GM12878 (cell line): ENCODE results near the gene SWT1. TPM values are rescaled to one million over a fixed set of nuclear protein-coding genes. Genes with fewer than 3 reads are reported as not detected.

Experiments
- ATAC-seq: fragments of 200-7000 bp; cut with Tn5 transposase; 3 replicates; pipeline ENCODE4 v1.9.1; 2020; ENCODE audit warnings: mild to moderate bottlenecking, moderate library complexity
- BruUV-seq: library from RNA; stranded (reverse); fragments of 400-500 nt; replicated peaks from 2 replicates; lab custom pipeline; 2021; lab: Mats Ljungman, UMichigan
- CTCF ChIA-PET: fragments of 300-600 bp; sonication (Branson Sonifier 250); formaldehyde crosslinking; extraction: SDS; loops from one replicate; lab custom pipeline; 2021; ENCODE audit warnings: inconsistent platforms; lab: Yijun Ruan, JAX
- POLR2A ChIA-PET: fragments of 350-600 bp; formaldehyde crosslinking; extraction: SDS; loops from one replicate; lab custom pipeline; 2021; ENCODE audit warnings: inconsistent platforms; lab: Charles Lee
- RAD21 ChIA-PET: fragments of 300-600 bp; sonication (Branson Sonifier 250); formaldehyde crosslinking; loops from one replicate; lab custom pipeline; 2023; ENCODE audit warnings: antibody characterized with exemption; ENCODE audit not compliant: unreplicated experiment; lab: Charles Lee
- SMC1A ChIA-PET: fragments of 300-600 bp; sonication (Branson Sonifier 250); formaldehyde crosslinking; loops from one replicate; lab custom pipeline; 2023; ENCODE audit not compliant: unreplicated experiment, uncharacterized antibody; lab: Charles Lee
- DNase-seq: peaks from one replicate; pipeline ENCODE4 v3.0.0-alpha.2; 2011; ENCODE audit warnings: low read depth, low spot score
- FAIRE-seq: peaks from 3 replicates; lab custom pipeline; 2011; peaks lifted over from hg19 to GRCh38; lab: Jason Lieb, UNC
- H2AFZ ChIP-seq: 2 replicates; pipeline ENCODE4 v1.6.0; 2011; ENCODE audit warnings: low read depth, low read length, control low read depth; ENCODE audit not compliant: control insufficient read depth
- H3K27ac ChIP-seq: 2 replicates; pipeline ENCODE4 v1.5.1; 2011; ENCODE audit warnings: control low read depth; ENCODE audit not compliant: control insufficient read depth, insufficient read depth
- H3K27me3 ChIP-seq, 2 experiments: replicated peaks in 1 of 2; 2 replicates each; pipeline versions ENCODE4 v1.6.0 to v1.6.1; 2011; ENCODE audit warnings: low read length in 1 of 2; ENCODE audit not compliant: control insufficient read depth in 2 of 2, insufficient read depth in 2 of 2
- H3K36me3 ChIP-seq, 2 experiments: 2 replicates each; pipeline ENCODE4 v1.5.1; 2011; ENCODE audit warnings: low read length in 1 of 2; ENCODE audit not compliant: control insufficient read depth in 2 of 2, insufficient read depth in 2 of 2
- H3K4me1 ChIP-seq: 2 replicates; pipeline ENCODE4 v1.6.1; 2011; ENCODE audit warnings: mild to moderate bottlenecking, low read length, moderate library complexity, mixed read lengths; ENCODE audit not compliant: control insufficient read depth, insufficient read depth
- H3K4me2 ChIP-seq: 2 replicates; pipeline ENCODE4 v1.6.0; 2011; ENCODE audit warnings: control low read depth; ENCODE audit not compliant: control insufficient read depth, insufficient read depth
- H3K4me3 ChIP-seq: fragments of 200-600 bp; sonication (generic); 2 replicates; pipeline ENCODE4 v1.5.1; 2016
- H3K79me2 ChIP-seq: 2 replicates; pipeline ENCODE4 v1.6.0; 2011; ENCODE audit warnings: low read length; ENCODE audit not compliant: control insufficient read depth, insufficient read depth
- H3K9ac ChIP-seq: 2 replicates; pipeline ENCODE4 v1.8.0; 2011; ENCODE audit warnings: low read length, control low read depth, mixed read lengths; ENCODE audit not compliant: control insufficient read depth, insufficient read depth
- H3K9me3 ChIP-seq: replicated peaks from 3 replicates; pipeline ENCODE4 v1.5.1; 2011; ENCODE audit warnings: mild to moderate bottlenecking, low read length; ENCODE audit not compliant: control insufficient read depth, insufficient read depth
- H4K20me1 ChIP-seq: 2 replicates; pipeline ENCODE4 v1.6.0; 2011; ENCODE audit not compliant: control insufficient read depth, insufficient read depth
- EGR1 ChIP-seq, 2 experiments: IDR thresholded peaks; 1 replicate in 1 of 2; 2 replicates in 1 of 2; pipeline ENCODE4 v1.6.1; 2011 to 2012; ENCODE audit warnings: low read depth in 2 of 2, low read length in 2 of 2, borderline replicate concordance in 1 of 2, mild to moderate bottlenecking in 1 of 2, moderate library complexity in 1 of 2
- ETV6 ChIP-seq, 2 experiments: fragments of 450-650 bp in 1 of 2; IDR thresholded peaks in 1 of 2; conservative IDR thresholded peaks in 1 of 2; 2 replicates each; pipeline ENCODE4 v1.6.1; 2014; ENCODE audit warnings: antibody characterized with exemption in 1 of 2, borderline replicate concordance in 1 of 2, low read depth in 1 of 2, mild to moderate bottlenecking in 1 of 2, moderate library complexity in 1 of 2
- GABPA ChIP-seq: IDR thresholded peaks from 2 replicates; pipeline ENCODE4 v1.6.1; 2014; ENCODE audit warnings: antibody characterized with exemption, low read depth, mild to moderate bottlenecking, inconsistent platforms
- HDAC6 ChIP-seq: fragments of 200-600 bp; sonication (generic); IDR thresholded peaks from one replicate; pipeline ENCODE4 v1.8.0; 2017; ENCODE audit warnings: antibody characterized with exemption; ENCODE audit not compliant: unreplicated experiment
- MLLT1 ChIP-seq: fragments of 450-650 bp; IDR thresholded peaks from 2 replicates; pipeline ENCODE4 v1.6.1; 2016; ENCODE audit warnings: mild to moderate bottlenecking
- MYB ChIP-seq: fragments of 150-350 bp; IDR thresholded peaks from 2 replicates; pipeline ENCODE4 v1.6.1; 2014; ENCODE audit warnings: mild to moderate bottlenecking, low read depth, low read length, borderline replicate concordance
- MYC ChIP-seq: IDR thresholded peaks from 2 replicates; pipeline ENCODE4 v1.6.1; 2011; ENCODE audit warnings: mild to moderate bottlenecking, low read length, moderate library complexity, inconsistent platforms; ENCODE audit not compliant: insufficient read depth, insufficient replicate concordance, insufficient read length, severe bottlenecking
- NBN ChIP-seq: fragments of 450-650 bp; IDR thresholded peaks from 2 replicates; pipeline ENCODE4 v1.6.1; 2016
- NFYB ChIP-seq: IDR thresholded peaks from 2 replicates; pipeline ENCODE4 v1.6.1; 2011; ENCODE audit warnings: low read depth, mild to moderate bottlenecking, low read length, improper control_type of control experiment, moderate library complexity; ENCODE audit not compliant: insufficient read depth
- POLR2A ChIP-seq: IDR thresholded peaks from 2 replicates; pipeline ENCODE4 v1.6.1; 2011; ENCODE audit warnings: low read depth, mild to moderate bottlenecking, low read length
- ZBTB40 ChIP-seq: fragments of 450-650 bp; IDR thresholded peaks from 2 replicates; pipeline ENCODE4 v1.6.1; 2016; ENCODE audit warnings: mild to moderate bottlenecking, moderate library complexity, borderline replicate concordance
- WGBS: methylation state at CpG from one replicate; pipeline ENCODE4 v1.1.6; 2016; ENCODE audit warnings: low lambda C conversion rate; ENCODE audit not compliant: insufficient replicate concordance, insufficient coverage; ENCODE audit errors: missing lambda C conversion rate; 5-methylcytosine and 5-hydroxymethylcytosine counted together
- in situ Hi-C: fragments of 300-500 bp; cut with MboI; formaldehyde crosslinking; loops from 9 replicates; pipeline ENCODE4 v1.14.3; 2018; ENCODE audit warnings: mixed read lengths
- intact Hi-C: fragments of 100-400 bp; cut with micrococcal nuclease; formaldehyde crosslinking; loops from one replicate; pipeline ENCODE4 v1.14.2; 2022; ENCODE audit not compliant: unreplicated experiment
- polyA plus RNA-seq, 11 experiments: library from polyadenylated mRNA; depleted of rRNA in 4 of 11; unstranded in 6 of 11; stranded (reverse) in 5 of 11; fragments of >200 nt; fragmentation: Nextera tagmentation in 4 of 11; fragmentation: Illumina TruSeq in 1 of 11; extraction: Ambion mirVana in 4 of 11; extraction: Trizol in 1 of 11; gene quantifications; 1 replicate in 1 of 11; 2 replicates in 10 of 11; pipeline versions ENCODE4 v1.2.1 to v1.2.3, GENCODE V29; 2011 to 2016; ENCODE audit warnings: inconsistent platforms in 2 of 11, missing spikeins in 2 of 11, low read depth in 1 of 11
- total RNA-seq, 4 experiments: library from RNA; depleted of rRNA in 3 of 4; stranded (reverse); fragments of >200 nt in 3 of 4; fragmentation: Illumina TruSeq in 1 of 4; extraction: Trizol in 1 of 4; gene quantifications; 2 replicates each; pipeline versions ENCODE4 v1.2.1 to v1.2.3, GENCODE V29; 2013 to 2021

The SWT1 gene
- total and polyA plus RNA-seq, 10 of the 15 experiments (the other 5 are each of a cell fraction or from before 2014, with no cell fraction given), result 1.0 to 4.2 (median 2.6) TPM

GRCh38 chr1:185262151-185262550 is 105.2 kb downstream of the SWT1 start:
- Histone ChIP-seq H3K4me3 (no peak overlapping the region), H3K4me2 (no peak overlapping the region), H2AFZ (no peak overlapping the region), H3K36me3 (no peaks in the 10 kb centered on the region), H3K27me3 (no peaks in the 10 kb centered on the region), H3K9me3 (no peaks in the 10 kb centered on the region), H4K20me1 (no peaks in the 10 kb centered on the region), H3K9ac (no peak overlapping the region), H3K4me1 (no peaks in the 10 kb centered on the region), H3K27ac (no peak overlapping the region), H3K79me2 (no peaks in the 10 kb centered on the region)
- no TSS peak for BruUV-seq
- ATAC-seq (no peak), FAIRE-seq (no peak), DNase-seq (no peak)
- intact Hi-C loops (no loop called here), in situ Hi-C loops (no loop called here)
- 30% methylated on average over 1 of the region's 1 CpG for WGBS
- CTCF ChIA-PET, result no interaction called here
- TF ChIP-seq NFYB (no peak), ETV6 (conservative IDR thresholded peaks at IDR 0.05 in 1 of 2, IDR thresholded peaks at IDR 0.05 in 1 of 2; ENCODE audit: borderline replicate concordance in 1 of 2, low read depth in 1 of 2) (0 out of 4 replicates have a peak, but pooled peaks of 1 of the 2 experiments have one; percentile 48), GABPA (no peak), MYB (no peak)
- SMC1A ChIA-PET, result interaction anchor here (1.0 kb wide), 1 partner anchor 419 kb away, joined by 3 read pairs; no protein-coding TSS in a partner anchor
- POLR2A ChIA-PET, result interaction anchor here (0.5 kb wide), 1 partner anchor 99 kb away, joined by 5 read pairs; no protein-coding TSS in a partner anchor
- RAD21 ChIA-PET, result no interaction called here

- whole genome bisulfite sequencing, result 42% methylated on average over 3 of the region's 3 CpGs
- Histone ChIP-seq H4K20me1 (no peaks in the 10 kb centered on the region), H3K4me2 (no peak overlapping the region), H3K9me3 (no peaks in the 10 kb centered on the region), H3K79me2 (no peaks in the 10 kb centered on the region), H3K27me3 (no peaks in the 10 kb centered on the region), H3K9ac (no peak overlapping the region), H3K4me3 (no peak overlapping the region), H3K36me3 (no peaks in the 10 kb centered on the region), H2AFZ (no peak overlapping the region), H3K4me1 (no peaks in the 10 kb centered on the region), H3K27ac (no peak overlapping the region)
- BruUV-seq, result no TSS peak
- ChIA-PET SMC1A (interaction anchor here (1.0 kb wide), 1 partner anchor 418 kb away, joined by 3 read pairs; no protein-coding TSS in a partner anchor), RAD21 (interaction anchor here (0.6 kb wide), 1 partner anchor 346 kb away, joined by 3 read pairs; no protein-coding TSS in a partner anchor), CTCF (interaction anchor here (0.7 kb wide), 1 partner anchor 111 kb away, joined by 3 read pairs; no protein-coding TSS in a partner anchor), POLR2A (no interaction called here)
- DNase-seq, result no peak
- no peak for ATAC-seq
- in situ Hi-C loops, result no loop called here
- intact Hi-C loops, result no loop called here
- FAIRE-seq, result no peak
- TF ChIP-seq ZBTB40, result no peak
- TF ChIP-seq MYC, result no peak
- TF ChIP-seq HDAC6, result no peak
- TF ChIP-seq EGR1 (IDR thresholded peaks at IDR 0.05; ENCODE audit: borderline replicate concordance in 1 of 2, low read depth in 2 of 2, low read length in 2 of 2), result no peak
- no peak for TF ChIP-seq MLLT1
- no peak for TF ChIP-seq POLR2A
- TF ChIP-seq NBN, result no peak
Measured at GRCh38 chr1:185263292-185263691, 106.3 kb downstream of the SWT1 start.
